Keratinocyte (primary cell): ENCODE results near the gene INPP5B.

Experiments
- CTCF ChIP-seq, 3 experiments: IDR thresholded peaks in 1 of 3; conservative IDR thresholded peaks in 1 of 3; optimal IDR thresholded peaks in 1 of 3; 2 replicates in 2 of 3; 3 replicates in 1 of 3; pipeline versions ENCODE3 to v1.5.1; 2011; ENCODE audit warnings: low read length in 3 of 3, mild to moderate bottlenecking in 3 of 3, moderate library complexity in 2 of 3, control low read depth in 1 of 3, inconsistent platforms in 1 of 3; ENCODE audit not compliant: insufficient read depth in 2 of 3; ENCODE audit errors: extremely low read depth in 1 of 3
- EZH2 ChIP-seq: IDR thresholded peaks from one replicate; pipeline ENCODE4 v1.6.1; 2012; ENCODE audit warnings: inconsistent platforms, mild to moderate bottlenecking, low read length, moderate library complexity

DNA sequence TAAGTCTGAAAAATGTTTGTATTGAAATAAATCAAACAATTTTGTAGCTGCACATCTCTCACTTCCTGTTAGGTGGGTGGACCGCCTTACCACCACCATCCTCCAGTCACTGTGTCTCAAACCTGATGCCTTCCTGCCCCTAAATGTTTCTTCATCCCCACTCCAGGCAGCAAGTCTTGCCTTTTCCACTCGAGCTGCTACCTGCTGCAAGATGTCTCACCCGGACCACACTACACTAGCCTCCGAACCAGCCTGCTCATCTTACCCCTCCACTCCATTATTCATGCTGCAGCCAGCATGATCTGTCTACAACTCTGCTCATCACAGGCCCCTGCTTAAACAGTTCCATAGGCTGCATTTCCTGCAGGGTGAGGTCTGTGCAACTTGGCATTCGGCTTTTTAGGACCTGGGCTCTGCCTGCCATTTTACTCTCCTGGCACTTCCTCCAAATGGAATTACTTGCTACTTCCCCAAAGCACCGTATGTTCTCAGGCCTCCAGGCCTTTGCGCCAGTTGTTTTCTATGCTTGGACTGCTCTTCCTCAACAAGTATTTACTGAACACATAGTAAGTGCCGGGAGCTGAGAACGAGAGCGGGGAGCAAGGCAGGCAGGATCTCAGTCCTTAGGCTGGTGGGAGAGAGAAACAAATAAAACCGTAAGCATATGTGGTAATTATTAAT lies 48.2 kb upstream of the INPP5B start:
- TF ChIP-seq EZH2: no peak
- TF ChIP-seq CTCF (optimal IDR thresholded peaks at IDR 0.05 in 1 of 3, IDR thresholded peaks at IDR 0.05 in 1 of 3, conservative IDR thresholded peaks at IDR 0.05 in 1 of 3; ENCODE audit: extremely low read depth in 1 of 3, insufficient read depth in 2 of 3, low read length in 3 of 3): no peak
